Peyer's patch (tissue), 4 donors: ENCODE measurements around the gene NAXE.

Experiments used
- POLR2A ChIP-seq, 2 donors: fragments of 450-650 bp; IDR thresholded peaks; one replicate each; pipeline ENCODE4 v1.5.1; 2017; ENCODE audit warnings: antibody characterized with exemption in 2 of 2, mild to moderate bottlenecking in 2 of 2, moderate library complexity in 2 of 2
- TF ChIP-seq, protein P1 (sequence below), 6 experiments: fragments of 450-650 bp in 4 of 6; fragments of 200-600 bp in 2 of 6; sonication (generic) in 1 of 6; IDR thresholded peaks; one replicate each; pipeline ENCODE4 v1.5.1; 2017 to 2019; ENCODE audit warnings: antibody characterized with exemption in 6 of 6, mild to moderate bottlenecking in 3 of 6, moderate library complexity in 1 of 6

DNA sequence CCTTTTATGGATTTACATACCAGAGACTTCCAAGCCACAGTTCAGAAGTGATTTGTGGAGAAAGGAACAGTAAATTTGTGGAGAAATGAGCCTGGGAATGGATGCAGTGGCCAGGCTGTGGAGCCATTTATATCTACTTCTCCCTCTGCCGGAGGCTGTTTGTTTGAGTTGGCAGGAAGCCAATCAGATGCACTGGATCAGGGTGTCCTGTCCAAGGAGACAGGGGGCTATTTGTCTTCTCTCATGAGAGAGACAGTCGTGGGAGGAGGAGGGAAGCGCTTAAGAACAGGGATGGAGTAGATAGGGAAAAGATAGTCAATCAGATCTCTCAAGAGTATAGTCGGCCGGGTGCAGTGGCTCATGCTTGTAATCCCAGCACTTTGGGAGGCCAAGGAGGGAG is 24.9 kb downstream of the NAXE start:
- no peak for TF ChIP-seq POLR2A (IDR thresholded peaks at IDR 0.05)
- TF ChIP-seq, protein P1, sequence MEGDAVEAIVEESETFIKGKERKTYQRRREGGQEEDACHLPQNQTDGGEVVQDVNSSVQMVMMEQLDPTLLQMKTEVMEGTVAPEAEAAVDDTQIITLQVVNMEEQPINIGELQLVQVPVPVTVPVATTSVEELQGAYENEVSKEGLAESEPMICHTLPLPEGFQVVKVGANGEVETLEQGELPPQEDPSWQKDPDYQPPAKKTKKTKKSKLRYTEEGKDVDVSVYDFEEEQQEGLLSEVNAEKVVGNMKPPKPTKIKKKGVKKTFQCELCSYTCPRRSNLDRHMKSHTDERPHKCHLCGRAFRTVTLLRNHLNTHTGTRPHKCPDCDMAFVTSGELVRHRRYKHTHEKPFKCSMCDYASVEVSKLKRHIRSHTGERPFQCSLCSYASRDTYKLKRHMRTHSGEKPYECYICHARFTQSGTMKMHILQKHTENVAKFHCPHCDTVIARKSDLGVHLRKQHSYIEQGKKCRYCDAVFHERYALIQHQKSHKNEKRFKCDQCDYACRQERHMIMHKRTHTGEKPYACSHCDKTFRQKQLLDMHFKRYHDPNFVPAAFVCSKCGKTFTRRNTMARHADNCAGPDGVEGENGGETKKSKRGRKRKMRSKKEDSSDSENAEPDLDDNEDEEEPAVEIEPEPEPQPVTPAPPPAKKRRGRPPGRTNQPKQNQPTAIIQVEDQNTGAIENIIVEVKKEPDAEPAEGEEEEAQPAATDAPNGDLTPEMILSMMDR (IDR thresholded peaks at IDR 0.05), result no peak
